Activated gamma-delta T cell (primary cell): ENCODE data around the gene CNTROB.

Experiments
- DNase-seq: peaks from one replicate; lab custom pipeline; 2025; lab: John Stamatoyannopoulos, UW

The CNTROB gene

DNA sequence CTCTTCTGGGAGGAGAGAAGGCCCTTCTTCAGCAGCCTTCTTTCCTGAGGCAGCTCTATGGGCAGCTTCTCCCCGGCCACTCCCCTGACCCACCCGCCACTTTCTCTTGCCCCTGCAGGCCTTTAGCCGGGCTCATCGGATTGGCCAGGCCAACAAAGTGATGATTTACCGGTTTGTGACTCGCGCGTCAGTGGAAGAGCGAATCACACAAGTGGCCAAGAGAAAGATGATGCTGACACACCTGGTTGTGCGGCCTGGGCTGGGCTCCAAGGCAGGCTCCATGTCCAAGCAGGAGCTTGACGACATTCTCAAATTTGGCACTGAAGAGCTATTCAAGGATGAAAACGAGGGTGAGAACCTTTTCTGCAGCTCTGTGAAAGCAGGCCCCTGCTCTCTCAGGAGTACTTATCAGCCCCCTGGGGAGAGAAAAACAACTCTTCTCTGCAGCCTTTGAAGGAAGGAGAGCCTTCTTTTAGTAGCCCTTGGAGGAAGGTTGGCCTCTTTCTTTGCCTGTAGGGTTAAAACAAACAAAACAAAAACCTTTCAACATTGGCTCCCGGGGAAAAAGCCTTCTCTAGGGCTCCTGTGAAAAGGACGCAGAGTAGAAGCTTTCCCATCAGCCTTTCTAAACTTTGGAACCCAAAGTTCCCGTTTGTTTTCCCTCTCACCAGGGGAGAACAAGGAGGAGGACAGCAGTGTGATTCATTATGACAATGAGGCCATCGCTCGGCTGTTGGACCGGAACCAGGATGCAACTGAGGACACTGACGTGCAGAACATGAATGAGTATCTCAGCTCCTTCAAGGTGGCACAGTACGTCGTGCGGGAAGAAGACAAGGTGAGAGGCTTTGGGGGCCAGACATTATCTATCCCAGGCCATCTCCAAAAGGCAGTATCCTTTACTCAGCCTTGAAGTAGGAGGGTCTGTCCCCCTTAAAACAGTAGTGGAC, 28.6 kb upstream of the CNTROB start:
- DNase-seq: no peak

DNA sequence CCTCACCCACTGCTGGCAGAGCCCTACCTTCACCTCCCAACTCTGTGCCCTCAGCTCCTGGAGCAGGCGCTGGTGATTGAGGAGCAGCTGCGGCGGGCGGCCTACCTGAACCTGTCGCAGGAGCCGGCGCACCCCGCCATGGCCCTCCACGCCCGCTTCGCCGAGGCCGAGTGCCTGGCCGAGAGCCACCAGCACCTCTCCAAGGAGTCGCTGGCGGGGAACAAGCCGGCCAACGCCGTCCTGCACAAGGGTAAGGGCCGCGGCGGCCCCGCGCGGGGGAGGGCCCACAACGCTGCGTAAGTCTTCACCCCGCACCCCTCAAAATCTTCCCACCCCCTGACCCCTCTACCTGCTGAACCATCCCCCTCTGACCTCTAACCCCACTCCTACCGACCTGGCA, 22.9 kb upstream of the CNTROB start:
- DNase-seq: no peak

DNA sequence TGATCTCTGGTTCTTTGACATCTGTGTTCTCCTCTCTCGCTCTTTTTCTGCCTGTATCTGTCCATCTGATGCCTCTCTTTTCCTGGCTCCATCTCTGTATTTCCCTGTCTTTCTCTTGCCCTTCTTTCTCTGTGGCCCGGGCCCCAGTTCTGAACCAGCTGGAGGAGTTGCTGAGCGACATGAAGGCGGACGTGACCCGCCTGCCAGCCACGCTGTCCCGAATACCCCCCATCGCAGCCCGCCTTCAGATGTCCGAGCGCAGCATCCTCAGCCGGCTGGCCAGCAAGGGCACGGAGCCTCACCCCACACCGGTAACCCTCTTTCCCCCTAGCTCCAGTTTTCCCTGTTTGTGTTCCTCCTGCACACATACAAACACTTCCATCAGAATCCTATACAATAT, 21.7 kb upstream of the CNTROB start:
- DNase-seq: no peak

DNA sequence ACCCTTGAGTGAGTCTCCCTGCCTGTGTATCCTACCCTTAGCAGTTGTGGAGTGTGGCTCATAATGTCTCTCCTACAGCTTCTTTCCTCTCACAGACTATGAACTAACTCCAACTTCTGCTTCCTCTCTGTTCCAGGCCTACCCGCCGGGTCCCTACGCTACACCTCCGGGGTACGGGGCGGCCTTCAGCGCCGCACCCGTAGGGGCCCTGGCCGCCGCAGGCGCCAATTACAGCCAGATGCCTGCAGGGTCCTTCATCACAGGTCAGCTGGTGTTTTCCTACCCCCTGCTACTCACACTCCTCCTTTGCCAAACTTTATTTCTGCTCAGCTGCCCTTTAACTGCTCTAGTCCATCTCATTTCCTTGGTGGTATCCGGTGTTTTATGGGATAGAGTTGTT, 21.3 kb upstream of the CNTROB start:
- DNase-seq: no peak

DNA sequence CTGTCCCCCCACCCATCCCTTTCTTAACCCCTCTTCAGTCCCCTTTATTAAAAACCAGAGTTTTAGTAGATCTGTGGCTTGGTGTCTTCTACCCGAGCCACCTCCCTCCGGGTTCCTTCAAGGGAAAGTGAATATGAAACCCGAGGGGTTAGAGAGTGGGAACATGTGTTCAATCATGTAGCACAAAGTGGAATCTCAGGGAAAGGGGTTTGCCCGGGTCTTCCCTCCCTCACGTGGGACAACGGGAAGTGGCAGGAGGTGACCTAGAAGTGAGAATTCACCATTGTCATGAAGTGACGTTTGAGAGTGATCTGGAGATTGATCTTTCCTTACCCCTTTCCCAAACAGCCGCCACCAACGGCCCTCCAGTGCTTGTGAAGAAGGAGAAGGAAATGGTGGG, 20.9 kb upstream of the CNTROB start:
- no peak for DNase-seq

DNA sequence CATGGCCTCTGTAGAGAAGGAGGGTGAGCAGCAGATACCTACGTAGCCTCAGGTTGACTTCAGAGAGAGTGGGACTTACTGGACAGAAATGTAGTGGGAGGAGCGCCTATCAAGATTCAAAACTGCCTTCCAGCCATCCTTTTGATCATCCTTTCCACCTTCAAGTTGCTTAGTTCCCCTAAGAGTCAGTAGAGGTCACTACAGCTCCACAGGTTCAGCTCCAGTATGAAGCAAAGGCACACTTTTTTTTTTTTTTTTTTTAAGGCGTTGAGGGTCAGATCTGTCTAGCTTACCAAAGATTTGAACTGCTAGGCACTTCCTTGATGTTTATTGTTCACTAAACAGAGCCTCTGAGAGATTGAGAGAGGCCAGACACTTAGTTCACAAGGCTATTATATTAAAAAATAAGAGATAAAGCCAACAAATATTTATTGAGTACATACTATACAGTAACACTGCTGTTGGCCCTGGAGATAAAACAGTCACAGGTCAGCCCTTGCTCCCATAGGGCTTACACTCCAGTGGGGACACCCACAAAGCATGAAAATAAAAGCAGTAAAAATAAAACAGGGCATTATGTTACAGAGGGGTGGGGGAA, 19.0 kb upstream of the CNTROB start:
- DNase-seq: no peak

DNA sequence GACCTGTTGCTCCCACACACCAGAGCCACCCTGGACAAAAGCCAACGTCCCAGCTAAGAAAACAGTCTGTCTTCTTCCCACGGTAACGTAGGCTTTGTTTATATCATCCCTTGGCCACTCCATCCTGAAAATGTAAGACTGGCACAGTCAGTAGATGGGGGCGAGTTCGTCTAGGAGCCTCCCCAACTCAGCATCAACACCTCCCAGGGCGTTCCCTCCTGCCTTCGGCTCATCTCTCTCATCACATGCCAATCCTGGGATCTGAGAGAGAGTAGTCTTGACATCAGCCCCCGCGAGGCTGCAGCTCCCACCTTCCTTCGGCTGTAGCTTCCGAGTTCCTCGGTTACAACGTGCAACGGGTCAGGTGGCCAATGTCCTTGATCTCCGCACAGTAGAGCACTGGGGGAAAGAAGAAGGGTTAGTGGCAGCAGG, 16.8 kb upstream of the CNTROB start:
- DNase-seq: no peak

DNA sequence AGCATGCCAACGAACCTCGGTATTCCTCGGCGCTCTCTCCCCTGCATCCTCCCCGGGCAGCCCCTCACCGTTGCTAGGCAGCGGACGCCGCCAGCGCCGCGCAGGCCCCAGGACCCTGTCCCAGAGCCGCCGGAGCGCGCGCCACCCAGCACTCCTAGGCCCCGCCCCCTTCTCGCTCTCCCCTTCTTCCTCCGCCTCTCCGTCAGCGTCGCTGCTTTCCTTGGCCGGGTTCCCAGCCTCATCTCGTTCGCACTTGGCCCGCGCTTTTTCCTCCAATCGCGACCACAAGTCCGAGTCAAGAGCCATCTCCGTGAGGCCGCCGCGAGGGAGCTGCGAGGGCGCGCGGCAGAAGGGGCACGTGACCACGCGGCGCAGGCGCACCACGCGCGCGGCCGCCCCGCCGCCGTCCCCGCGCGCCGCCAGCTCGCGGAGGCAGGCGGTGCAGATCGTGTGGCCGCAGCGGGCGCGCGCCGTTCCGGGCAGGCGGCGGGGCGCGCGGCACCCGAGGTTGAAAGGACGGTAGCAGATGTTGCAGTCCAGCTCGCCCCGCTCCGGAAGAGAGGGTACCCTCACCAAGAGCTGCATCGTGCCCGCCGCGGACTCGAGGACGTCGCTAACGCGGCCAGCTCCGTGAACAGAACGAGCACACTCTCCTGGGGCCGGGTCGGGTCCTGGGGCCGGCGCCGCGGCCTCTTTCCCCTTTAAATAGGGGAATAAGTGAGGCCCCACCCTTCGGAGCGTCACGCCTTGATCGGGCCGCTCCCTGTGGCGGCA, 16.2 kb upstream of the CNTROB start, which contains the start of gene RNF227:
RNF227 (minus strand) TSS at position 679 of the 774 bp plus-strand sequence; CDS start at position 585, 94 bp downstream.
- DNase-seq: peak; percentile 79

DNA sequence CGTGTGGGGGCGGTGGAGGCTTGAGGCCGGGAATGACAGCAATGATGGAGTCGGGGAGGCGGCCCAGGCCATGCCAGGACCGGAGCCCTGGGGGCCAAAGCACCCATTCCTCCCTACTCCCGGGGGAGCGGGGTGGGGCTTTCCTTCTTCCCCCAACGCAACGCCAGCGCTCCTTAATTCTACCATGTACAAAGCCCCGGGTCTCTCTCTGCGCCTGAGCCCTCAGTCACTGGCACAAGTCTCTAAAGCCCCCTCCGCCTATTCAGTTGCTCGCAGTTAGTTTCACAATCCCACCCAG, 15.7 kb upstream of the CNTROB start:
- no peak for DNase-seq

DNA sequence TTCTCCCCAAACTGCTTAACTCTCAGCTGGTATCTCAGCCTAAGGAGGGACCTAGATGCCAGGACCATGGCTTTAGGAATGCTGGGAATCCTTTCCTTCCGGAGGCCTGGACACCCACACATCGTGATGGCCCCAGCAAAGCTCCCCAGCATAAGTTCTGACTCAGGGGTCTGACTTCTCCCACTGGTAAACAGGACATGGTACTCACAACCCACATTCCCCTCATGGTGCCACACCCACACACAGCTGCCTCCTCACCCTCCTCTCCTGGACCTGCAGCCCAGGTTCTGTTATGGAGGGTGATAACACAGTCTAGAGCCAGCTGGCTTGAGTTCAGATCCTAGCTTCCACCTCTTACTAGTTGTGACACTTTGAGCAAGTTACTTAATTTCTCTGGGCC, 15.2 kb upstream of the CNTROB start:
- no peak for DNase-seq

DNA sequence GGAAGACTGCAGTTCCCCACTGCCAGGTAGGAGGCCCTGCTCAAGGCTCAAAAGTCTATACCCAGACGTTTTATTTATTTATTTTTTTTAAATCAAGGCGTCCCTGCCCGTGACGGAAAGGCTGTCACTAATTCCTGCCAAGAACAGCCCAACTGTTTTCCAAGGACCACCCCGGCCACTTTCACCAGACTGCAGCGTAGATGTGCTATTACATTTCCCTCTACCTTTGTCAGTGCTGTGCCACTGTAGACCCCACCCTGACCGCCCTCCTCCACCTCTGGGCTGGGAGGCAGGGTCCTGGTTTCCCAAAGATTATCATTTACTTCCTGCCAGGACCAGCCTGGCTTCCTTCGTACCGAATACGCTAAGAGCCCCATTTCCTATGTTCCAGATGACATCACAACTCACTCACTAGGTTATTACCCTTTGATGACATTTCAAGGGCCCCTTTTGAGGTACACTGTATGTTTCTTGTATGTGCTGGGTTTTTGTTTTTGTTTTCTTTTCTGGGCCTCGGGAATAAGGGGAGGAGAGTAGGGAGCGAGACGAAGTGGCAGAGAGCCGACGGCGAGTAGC, 9.6 kb upstream of the CNTROB start:
- DNase-seq: no peak

DNA sequence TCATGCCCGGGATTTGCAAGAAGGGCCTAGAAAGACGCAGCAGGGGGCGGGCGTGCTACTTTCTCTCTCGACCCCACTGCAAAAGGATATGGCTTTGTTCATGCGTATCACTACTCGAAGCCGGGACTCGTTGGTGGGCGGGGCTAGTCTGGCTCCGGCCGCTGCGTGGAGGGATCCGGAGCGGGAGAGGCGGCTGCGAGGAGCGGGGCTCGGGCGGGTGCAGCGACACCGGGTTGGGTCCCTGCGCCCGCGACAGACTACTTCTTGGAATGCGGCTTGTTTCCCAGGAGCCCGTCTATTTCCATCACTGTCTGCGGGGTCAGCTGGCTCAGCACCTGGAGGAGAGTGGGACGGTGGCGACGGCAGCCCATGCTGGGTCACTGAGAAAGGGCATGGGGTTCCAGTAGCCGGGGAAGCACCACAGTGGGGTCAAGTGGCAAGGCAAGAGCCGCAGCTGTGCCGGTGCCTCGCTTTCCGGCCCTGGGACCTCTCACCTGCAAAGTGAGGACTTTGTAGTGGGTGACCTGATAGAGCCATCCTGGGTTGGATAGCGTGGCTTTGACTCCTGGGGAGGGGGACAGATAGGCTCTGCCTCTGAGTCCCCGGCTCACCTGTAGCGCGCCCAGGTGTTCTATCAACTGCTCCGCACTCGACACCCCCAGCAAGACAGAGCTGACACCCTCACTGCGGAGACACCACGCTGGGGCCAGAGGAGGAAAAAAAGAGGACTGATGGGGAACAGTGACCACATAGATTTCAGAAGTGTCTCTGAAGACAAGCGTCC, 9.0 kb upstream of the CNTROB start:
- DNase-seq: peak; percentile 61

DNA sequence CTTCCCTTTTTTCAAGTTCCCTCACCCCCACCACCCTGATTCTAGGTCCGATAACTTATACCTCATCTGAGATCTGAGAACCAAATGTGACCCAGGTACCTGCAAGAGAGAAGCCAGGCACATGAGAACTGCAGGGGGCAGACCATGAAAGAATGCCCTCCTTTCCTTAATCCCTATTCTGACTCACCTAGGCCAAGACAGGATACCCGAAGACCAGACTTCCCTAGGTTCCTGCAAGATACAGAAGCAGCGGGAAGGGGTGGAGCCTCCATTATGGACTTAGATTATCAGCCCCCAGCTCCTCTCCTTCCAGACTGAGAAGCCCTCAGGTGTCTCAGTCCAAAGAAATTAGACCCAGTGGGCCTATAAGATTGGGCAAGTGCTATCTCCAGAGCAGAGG, 4.4 kb upstream of the CNTROB start:
- DNase-seq: no peak

DNA sequence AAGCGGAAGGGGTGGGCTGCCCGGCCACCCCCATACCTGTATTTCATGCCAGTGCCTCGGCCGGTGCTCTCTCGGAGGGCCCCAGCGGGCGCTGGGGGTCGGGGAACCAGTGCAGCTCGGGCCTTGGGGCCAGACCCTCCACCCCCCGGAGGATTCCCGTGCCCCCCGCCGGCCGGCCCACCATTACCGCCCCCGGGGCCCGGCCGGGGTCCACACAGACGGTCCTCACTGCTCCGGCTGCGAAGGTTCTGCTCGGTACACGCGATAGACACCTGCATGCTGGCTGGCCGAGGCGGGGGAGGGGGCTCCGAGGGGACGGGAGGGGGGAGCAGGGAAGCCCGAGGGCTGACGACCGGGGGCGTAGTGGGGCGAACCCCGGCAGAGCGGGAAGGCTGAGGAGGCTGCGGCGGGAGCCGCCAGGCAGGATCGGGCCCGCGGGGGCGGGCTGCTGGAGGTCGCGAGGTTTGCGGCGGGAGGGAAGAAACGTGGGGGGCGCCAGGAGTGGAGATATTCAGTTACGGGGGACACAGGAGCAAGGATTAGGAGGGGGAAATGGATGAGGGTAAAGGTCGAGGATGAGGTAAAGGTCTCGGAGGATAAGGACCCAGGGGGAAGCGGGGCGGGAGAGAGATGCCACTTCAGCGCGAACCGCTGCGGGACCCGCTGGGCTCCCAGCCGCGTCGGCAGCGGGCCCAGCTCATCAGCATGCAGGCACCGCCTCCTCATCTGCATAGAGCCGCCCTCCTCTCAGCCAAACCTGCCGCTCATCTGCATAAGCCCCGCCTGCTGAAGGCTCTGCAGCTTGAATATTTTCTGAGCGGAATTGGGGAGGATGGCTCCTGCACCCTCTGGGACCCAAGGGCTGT, 2.6 kb upstream of the CNTROB start, which contains the start of gene KCNAB3:
KCNAB3 (minus strand) TSS at position 699 of the 866 bp plus-strand sequence; CDS start at position 278, 421 bp downstream.
- no peak for DNase-seq

DNA sequence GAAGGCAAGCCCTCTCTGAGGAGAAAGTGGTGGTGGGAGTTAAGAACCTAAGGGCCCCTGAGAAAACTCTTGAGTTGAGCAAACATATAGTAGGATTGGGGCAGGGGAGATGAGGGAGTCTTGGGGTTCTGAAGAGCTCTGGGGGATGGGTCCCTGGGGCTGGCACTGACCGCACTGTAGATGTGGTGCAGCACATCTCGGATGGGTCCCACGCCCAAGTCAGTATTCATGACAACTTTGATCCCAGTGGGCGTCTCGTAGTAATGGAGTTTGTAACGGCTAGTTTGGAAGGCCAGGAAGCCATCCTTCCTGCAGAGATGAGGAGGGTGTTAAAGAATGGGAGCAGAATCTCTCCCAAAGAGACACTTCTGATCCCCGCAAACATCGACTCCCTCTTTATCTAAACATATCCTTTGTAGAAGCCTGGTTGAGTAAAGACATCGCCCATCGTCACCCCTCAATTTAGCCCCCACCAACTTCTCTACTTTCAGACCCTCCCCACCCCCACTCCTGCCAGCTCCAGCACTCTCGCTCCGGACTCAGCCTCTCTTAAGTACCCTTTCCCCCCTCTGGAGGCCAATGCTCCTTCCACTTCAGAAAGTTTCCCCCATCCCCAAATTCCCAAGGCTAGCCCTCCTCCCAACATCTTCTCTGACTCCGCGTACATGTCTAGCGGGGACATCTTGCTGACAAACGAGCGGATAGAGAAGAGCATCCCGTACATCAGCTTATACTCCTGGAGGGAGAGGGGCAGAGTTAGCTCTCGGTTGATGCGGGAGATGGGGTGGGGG, 970 bp upstream of the CNTROB start:
- no peak for DNase-seq

DNA sequence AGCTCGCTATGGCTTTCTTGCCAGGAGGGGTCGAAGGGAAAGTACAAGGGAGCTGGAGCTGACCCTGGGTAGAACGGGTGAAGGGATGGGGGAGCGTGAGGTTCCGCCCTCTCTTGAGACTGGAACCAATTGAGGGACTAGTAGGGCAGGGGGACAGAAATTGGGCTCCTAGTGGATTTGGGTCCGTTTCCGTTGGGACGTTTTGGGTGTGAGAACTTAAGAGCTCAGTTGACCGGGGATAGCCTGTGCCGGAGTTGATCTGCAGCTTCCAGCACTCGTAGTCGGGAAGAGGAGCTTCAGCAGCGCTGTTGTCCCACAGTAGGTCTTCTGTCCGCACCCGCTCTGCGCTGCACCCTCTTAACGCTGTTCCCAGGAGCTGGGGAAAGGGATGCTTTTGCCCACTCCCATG, 481 bp downstream of the CNTROB start:
- no peak for DNase-seq

DNA sequence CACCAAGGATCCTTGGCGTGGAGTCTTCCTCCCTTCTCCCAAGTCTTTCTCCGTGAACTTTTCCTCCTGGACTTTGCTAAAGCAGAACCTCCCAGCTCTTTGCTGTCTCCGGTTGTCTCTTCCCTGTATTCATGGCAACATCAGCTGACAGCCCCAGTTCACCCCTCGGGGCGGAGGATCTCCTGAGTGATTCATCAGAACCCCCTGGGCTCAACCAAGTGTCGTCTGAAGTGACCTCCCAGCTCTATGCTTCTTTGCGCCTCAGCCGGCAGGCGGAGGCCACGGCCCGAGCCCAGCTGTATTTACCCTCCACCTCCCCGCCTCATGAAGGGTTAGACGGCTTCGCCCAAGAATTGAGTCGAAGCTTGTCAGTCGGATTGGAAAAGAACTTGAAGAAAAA, 943 bp downstream of the CNTROB start:
- DNase-seq: no peak

DNA sequence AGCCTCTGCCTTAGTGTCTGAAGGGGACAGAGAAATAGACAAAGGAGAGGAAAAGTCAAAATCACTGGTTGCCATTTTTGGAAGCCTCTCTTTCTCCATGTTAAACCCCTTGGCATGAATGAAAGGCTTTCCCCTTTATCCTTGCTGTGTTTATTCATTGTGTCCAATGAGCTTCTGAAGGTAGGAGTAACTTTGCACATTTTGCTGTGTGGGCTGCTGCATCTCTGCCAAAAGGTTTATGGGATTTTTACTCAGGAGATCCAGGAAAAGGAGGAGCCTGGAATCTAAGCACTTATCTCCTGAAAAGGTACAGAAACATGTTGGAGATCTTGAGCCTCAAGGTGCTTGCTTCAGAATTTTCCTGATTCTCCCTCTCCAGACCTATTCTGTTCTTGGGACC, 3.9 kb downstream of the CNTROB start:
- no peak for DNase-seq

DNA sequence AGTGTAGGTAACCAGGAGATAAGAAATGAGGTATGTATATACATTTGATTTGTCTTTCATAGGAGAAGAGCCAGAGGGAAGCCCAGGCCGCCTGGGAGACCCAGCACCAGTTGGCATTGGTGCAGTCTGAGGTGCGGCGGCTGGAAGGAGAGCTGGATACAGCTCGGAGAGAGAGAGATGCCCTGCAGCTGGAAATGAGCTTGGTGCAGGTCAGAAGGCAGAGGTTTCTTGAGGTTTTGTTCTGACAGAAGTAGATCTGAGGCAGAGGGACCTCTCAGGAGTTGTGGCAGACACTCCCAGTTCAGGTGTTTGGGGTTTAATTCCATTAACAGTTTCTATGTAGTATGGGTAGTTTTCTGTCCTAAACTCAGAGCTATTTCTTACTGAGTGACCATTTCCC, 8.0 kb downstream of the CNTROB start:
- DNase-seq: no peak

DNA sequence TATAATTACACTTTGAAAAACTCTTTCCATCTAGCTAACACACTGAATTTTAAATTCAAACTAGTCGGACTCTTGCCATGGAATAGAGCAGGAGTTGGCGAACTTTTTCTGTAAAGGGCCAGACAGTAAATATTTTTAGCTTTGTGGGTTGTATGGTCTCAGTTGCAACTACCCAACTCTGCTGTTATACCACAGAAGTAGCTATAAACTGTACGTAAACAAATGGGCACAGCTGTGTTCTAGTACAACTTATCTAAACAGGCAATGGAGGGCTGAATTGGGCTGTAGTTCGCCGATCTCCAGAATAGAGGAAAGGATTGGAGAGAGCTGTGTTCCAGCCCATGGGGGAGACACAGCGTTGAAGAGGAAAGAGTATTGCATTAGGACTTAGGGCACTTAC, 8.7 kb downstream of the CNTROB start:
- DNase-seq: no peak
